GM18526 (cell line): ENCODE data around the gene SLC52A3.

Experiments
- POLR2A ChIP-seq: IDR thresholded peaks from 3 replicates; pipeline ENCODE4 v1.6.1; 2011; ENCODE audit not compliant: insufficient read length; ENCODE audit errors: extremely low read depth

The SLC52A3 gene

GRCh38 chr20:768426-768978 lies at the start of gene SLC52A3:
Gene SLC52A3, minus strand, starts transcription at chr20:768500. Its CDS starts 2,726 bp downstream, at chr20:765774.
- TF ChIP-seq POLR2A, result no peak

GRCh38 chr20:815914-816606 lies 47.8 kb upstream of the SLC52A3 start:
- TF ChIP-seq POLR2A, result no peak

- TF ChIP-seq POLR2A, result no peak
Measured at GRCh38 chr20:815226-815625, 46.9 kb upstream of the SLC52A3 start.

- TF ChIP-seq POLR2A, result no peak
Measured at GRCh38 chr20:813390-813789, 45.1 kb upstream of the SLC52A3 start.

- TF ChIP-seq POLR2A, result no peak
Measured at GRCh38 chr20:805713-806112, 37.4 kb upstream of the SLC52A3 start.

GRCh38 chr20:801678-802077 lies 33.4 kb upstream of the SLC52A3 start:
- TF ChIP-seq POLR2A, result no peak

GRCh38 chr20:796921-797320 lies 28.6 kb upstream of the SLC52A3 start:
- no peak for TF ChIP-seq POLR2A

- TF ChIP-seq POLR2A, result no peak
Measured at GRCh38 chr20:792248-792647, 23.9 kb upstream of the SLC52A3 start.

- no peak for TF ChIP-seq POLR2A
Measured at GRCh38 chr20:791056-791455, 22.8 kb upstream of the SLC52A3 start.

GRCh38 chr20:787825-788224 lies 19.5 kb upstream of the SLC52A3 start:
- no peak for TF ChIP-seq POLR2A

GRCh38 chr20:779771-780170 lies 11.5 kb upstream of the SLC52A3 start:
- TF ChIP-seq POLR2A, result no peak

- TF ChIP-seq POLR2A, result no peak
Measured at GRCh38 chr20:776165-776564, 7.9 kb upstream of the SLC52A3 start.

GRCh38 chr20:775679-776135 lies 7.4 kb upstream of the SLC52A3 start:
- TF ChIP-seq POLR2A, result no peak

- TF ChIP-seq POLR2A, result no peak
Measured at GRCh38 chr20:774660-775057, 6.4 kb upstream of the SLC52A3 start.

- TF ChIP-seq POLR2A, result no peak
Measured at GRCh38 chr20:774016-774659, 5.8 kb upstream of the SLC52A3 start.

- TF ChIP-seq POLR2A, result no peak
Measured at GRCh38 chr20:772806-773205, 4.5 kb upstream of the SLC52A3 start.
